Esophagus squamous epithelium (tissue), 5 donors: Measurements from ENCODE around the gene ZCRB1. TPM values are rescaled to one million over a fixed set of nuclear protein-coding genes. Genes with fewer than 3 reads are reported as not detected.

Experiments used
- DNase-seq: peaks from one replicate; lab custom pipeline; 2025; lab: John Stamatoyannopoulos, UW
- H3K27ac ChIP-seq, 4 donors: fragments of 200-600 bp; sonication (generic); one replicate each; pipeline ENCODE4 v1.5.1; 2016 to 2019; ENCODE audit warnings: mild to moderate bottlenecking in 1 of 4
- H3K27me3 ChIP-seq, 4 donors: fragments of 200-600 bp; sonication (generic); 1 replicate in 3 of 4; 2 replicates in 1 of 4; pipeline versions ENCODE4 v1.5.1 to v1.6.0; 2017 to 2021; ENCODE audit warnings: antibody characterized with exemption in 1 of 4
- H3K36me3 ChIP-seq, 3 donors: fragments of 200-600 bp; sonication (generic); one replicate each; pipeline ENCODE4 v1.5.1; 2016 to 2019
- H3K4me1 ChIP-seq, 3 donors: fragments of 200-600 bp; sonication (generic); one replicate each; pipeline ENCODE4 v1.5.1; 2017 to 2019
- H3K4me3 ChIP-seq, 4 donors: fragments of 200-600 bp; sonication (generic); 1 replicate in 3 of 4; 2 replicates in 1 of 4; pipeline ENCODE4 v1.5.1; 2016 to 2019; ENCODE audit warnings: mild to moderate bottlenecking in 2 of 4, moderate library complexity in 1 of 4
- H3K9me3 ChIP-seq, 3 donors: fragments of 200-600 bp; sonication (generic); one replicate each; pipeline ENCODE4 v1.5.1; 2016 to 2019
- CTCF ChIP-seq, 6 experiments: fragments of 450-650 bp in 4 of 6; fragments of 200-600 bp in 2 of 6; sonication (generic) in 2 of 6; IDR thresholded peaks; one replicate each; pipeline ENCODE4 v1.5.1; 2016 to 2019; ENCODE audit warnings: antibody characterized with exemption in 6 of 6, mild to moderate bottlenecking in 4 of 6, moderate library complexity in 4 of 6
- POLR2A ChIP-seq, 4 donors: fragments of 450-650 bp; IDR thresholded peaks; one replicate each; pipeline ENCODE4 v1.6.1; 2017; ENCODE audit warnings: antibody characterized with exemption in 4 of 4, mild to moderate bottlenecking in 4 of 4, moderate library complexity in 3 of 4
- WGBS, 2 donors: methylation state at CpG; one replicate each; pipeline ENCODE4 v1.1.5; 2018; 5-methylcytosine and 5-hydroxymethylcytosine counted together
- intact Hi-C: fragments of 100-400 bp; cut with DNase I; formaldehyde crosslinking; loops from one replicate; pipeline ENCODE4 v1.15.0; 2022
- small RNA-seq, 4 donors: library from RNA; depleted of rRNA; stranded (forward); fragments of <200 nt; gene quantifications; one replicate each; pipeline ENCODE3, GENCODE V24; 2016
- total RNA-seq, 4 donors: library from RNA; depleted of rRNA; stranded (reverse); fragments of >200 nt; gene quantifications; one replicate each; pipeline ENCODE4 v1.1.0, GENCODE V29; 2016
- donor health status: DM: yes; HTN: yes; CAD: no.

Gene ZCRB1
- total RNA-seq, 4 donors from 2014 or later = 7.7 to 22.5 (median 17.8) TPM

- Histone ChIP-seq H3K27me3 (no peaks in the 10 kb centered on the region), H3K27ac (no peak overlapping the region), H3K4me1 (peaks cover 0 to 10% (median 0%) of the 10 kb centered on the region in 3 donors), H3K4me3 (no peak overlapping the region), H3K36me3 (no peaks in the 10 kb centered on the region), H3K9me3 (no peaks in the 10 kb centered on the region)
- intact Hi-C loops = no loop called here
- DNase-seq = no peak
- 37 to 46% methylated on average over 2 of the region's 2 CpGs for WGBS, 2 donors
- no peak for TF ChIP-seq CTCF (IDR thresholded peaks at IDR 0.05)
- no peak for TF ChIP-seq POLR2A (IDR thresholded peaks at IDR 0.05)
Measured at GRCh38 chr12:42262271-42262670, 63.6 kb downstream of the ZCRB1 start.

Small RNA genes lying within 50 kb of the gene (small RNA-seq; reads per million reads assigned to genes)
- gene MIR7851 (0 reads per million in 4 donors), gene RF00090 (0 reads per million in 4 donors)

Other genes with a start within 250 kb of the ZCRB1 start
- 10 to 100 TPM in 1 of 4 donors, 1 to 10 TPM in 3; 6.8 to 14.1 (median 7.4) TPM for gene GXYLT1, start 181.2 kb downstream of the ZCRB1 start, total RNA-seq
- 10 to 100 TPM in 3 of 4 donors, 1 to 10 TPM in 1; 4.9 to 25.2 (median 12.4) TPM for gene YAF2, start 87.8 kb downstream of the ZCRB1 start, total RNA-seq
- 10 to 100 TPM; 31.2 to 59.1 (median 40.0) TPM for gene PPHLN1, start 73 bp upstream of the ZCRB1 start, total RNA-seq